Stimulated activated CD8-positive, alpha-beta memory T cell treated with anti-CD3 and anti-CD28 coated beads, Interleukin-7, amount 100 ng/mL, for 1 hour (primary cell): ENCODE results near the gene NDUFV1.
"Not testable (repeated sequence)": the region's sequence is repeated elsewhere in the genome, so short reads cannot be mapped to it uniquely, and the experiment has no call there.

ENCODE experiments used
- DNase-seq, 2 donors: peaks; one replicate each; pipeline ENCODE4 v3.0.0-alpha.2; 2020; ENCODE audit warnings: low read depth in 2 of 2

NDUFV1 gene

GRCh38 chr11:67656278-67656922 lies 49.7 kb downstream of the NDUFV1 start:
- no peak for DNase-seq

- DNase-seq, result no peak
Observed at GRCh38 chr11:67657300-67657699, 50.6 kb downstream of the NDUFV1 start.

GRCh38 chr11:67659651-67660165 lies 53.0 kb downstream of the NDUFV1 start:
- not testable (repeated sequence) for DNase-seq

- DNase-seq, result not testable (repeated sequence)
Observed at GRCh38 chr11:67660752-67661151, 54.0 kb downstream of the NDUFV1 start.
